Subcutaneous abdominal adipose tissue (tissue), 5 donors: Measurements from ENCODE around the gene IFT122.

Source experiments
- H3K27ac ChIP-seq: one replicate; pipeline ENCODE4 v1.7.0; 2013; ENCODE audit warnings: low read depth, mild to moderate bottlenecking, inconsistent platforms, low read length, moderate library complexity
- H3K27me3 ChIP-seq, 5 donors: one replicate each; pipeline ENCODE4 v1.7.0; 2013; ENCODE audit warnings: low read length in 5 of 5, inconsistent platforms in 1 of 5; ENCODE audit not compliant: control insufficient read depth in 5 of 5, insufficient read depth in 4 of 5
- H3K36me3 ChIP-seq, 5 donors: one replicate each; pipeline ENCODE4 v1.7.0; 2013; ENCODE audit warnings: low read length in 5 of 5; ENCODE audit not compliant: control insufficient read depth in 5 of 5, insufficient read depth in 5 of 5
- H3K4me1 ChIP-seq, 5 donors: one replicate each; pipeline ENCODE4 v1.7.0; 2013; ENCODE audit warnings: low read length in 5 of 5, mild to moderate bottlenecking in 3 of 5, moderate library complexity in 1 of 5; ENCODE audit not compliant: control insufficient read depth in 5 of 5, insufficient read depth in 5 of 5
- H3K4me3 ChIP-seq, 5 donors: one replicate each; pipeline ENCODE4 v1.7.0; 2013; ENCODE audit warnings: low read length in 5 of 5, low read depth in 1 of 5
- H3K9ac ChIP-seq, 5 donors: one replicate each; pipeline ENCODE4 v1.7.0; 2013; ENCODE audit warnings: low read length in 5 of 5, mild to moderate bottlenecking in 4 of 5, moderate library complexity in 3 of 5
- H3K9me3 ChIP-seq, 5 donors: one replicate each; pipeline ENCODE4 v1.7.0; 2013; ENCODE audit warnings: low read length in 5 of 5; ENCODE audit not compliant: control insufficient read depth in 5 of 5
- donor health status: healthy.
- donor health status: healthy.
- donor health status: healthy.
- donor health status: healthy.
- donor health status: healthy.

IFT122 gene

GRCh38 chr3:129519896-129520715, 80.1 kb downstream of the IFT122 start:
- no peak overlapping the region for H3K9ac ChIP-seq
- no peak overlapping the region for H3K4me3 ChIP-seq
- no peaks in the 10 kb centered on the region for H3K27me3 ChIP-seq
- H3K9me3 ChIP-seq = no peaks in the 10 kb centered on the region
- H3K36me3 ChIP-seq = peaks cover 0 to 45% (median 35%) of the 10 kb centered on the region in 5 donors
- H3K4me1 ChIP-seq = peaks cover 0 to 9% (median 2%) of the 10 kb centered on the region in 5 donors
- H3K27ac ChIP-seq = no peak overlapping the region

GRCh38 chr3:129520960-129521359, 80.9 kb downstream of the IFT122 start:
- H3K4me3 ChIP-seq = no peak overlapping the region
- H3K4me1 ChIP-seq = peaks cover 0 to 8% (median 2%) of the 10 kb centered on the region in 5 donors
- H3K9ac ChIP-seq = no peak overlapping the region
- H3K27ac ChIP-seq = no peak overlapping the region
- peaks cover 0 to 40% (median 32%) of the 10 kb centered on the region in 5 donors for H3K36me3 ChIP-seq
- no peaks in the 10 kb centered on the region for H3K9me3 ChIP-seq
- H3K27me3 ChIP-seq = no peaks in the 10 kb centered on the region

- H3K9ac ChIP-seq = no peak overlapping the region
- peaks cover 0 to 33% (median 26%) of the 10 kb centered on the region in 5 donors for H3K36me3 ChIP-seq
- H3K4me3 ChIP-seq = no peak overlapping the region
- H3K27ac ChIP-seq = no peak overlapping the region
- peaks cover 0 to 8% (median 4%) of the 10 kb centered on the region in 5 donors for H3K4me1 ChIP-seq
- H3K9me3 ChIP-seq = no peaks in the 10 kb centered on the region
- H3K27me3 ChIP-seq = no peaks in the 10 kb centered on the region
These were observed 81.6 kb downstream of the IFT122 start for GRCh38 chr3:129521611-129522010.

GRCh38 chr3:129522953-129523352, 82.9 kb downstream of the IFT122 start:
- H3K4me1 ChIP-seq = peaks cover 0 to 9% (median 4%) of the 10 kb centered on the region in 5 donors
- H3K9ac ChIP-seq = no peak overlapping the region
- no peak overlapping the region for H3K27ac ChIP-seq
- no peaks in the 10 kb centered on the region for H3K27me3 ChIP-seq
- no peaks in the 10 kb centered on the region for H3K9me3 ChIP-seq
- H3K36me3 ChIP-seq = peaks cover 0 to 20% (median 12%) of the 10 kb centered on the region in 5 donors
- H3K4me3 ChIP-seq = no peak overlapping the region

- Histone ChIP-seq H3K4me1 (peaks cover 0 to 9% (median 0%) of the 10 kb centered on the region in 5 donors), H3K27ac (no peak overlapping the region), H3K27me3 (no peaks in the 10 kb centered on the region), H3K9me3 (no peaks in the 10 kb centered on the region), H3K9ac (no peak overlapping the region), H3K4me3 (no peak overlapping the region), H3K36me3 (peaks cover 0 to 10% (median 8%) of the 10 kb centered on the region in 5 donors)
These were observed 84.1 kb downstream of the IFT122 start for GRCh38 chr3:129524081-129524480.

GRCh38 chr3:129525341-129525968, 85.4 kb downstream of the IFT122 start:
- Histone ChIP-seq H3K27me3 (no peaks in the 10 kb centered on the region), H3K4me1 (peaks cover 5 to 23% (median 12%) of the 10 kb centered on the region in 5 donors), H3K9me3 (no peaks in the 10 kb centered on the region), H3K9ac (no peak overlapping the region), H3K27ac (no peak overlapping the region), H3K36me3 (no peaks in the 10 kb centered on the region), H3K4me3 (no peak overlapping the region)

GRCh38 chr3:129526121-129526900, 86.3 kb downstream of the IFT122 start:
- H3K27me3 ChIP-seq = no peaks in the 10 kb centered on the region
- no peaks in the 10 kb centered on the region for H3K9me3 ChIP-seq
- H3K36me3 ChIP-seq = no peaks in the 10 kb centered on the region
- H3K4me3 ChIP-seq = no peak overlapping the region
- no peak overlapping the region for H3K27ac ChIP-seq
- H3K9ac ChIP-seq = no peak overlapping the region
- peaks cover 7 to 31% (median 17%) of the 10 kb centered on the region in 5 donors for H3K4me1 ChIP-seq

GRCh38 chr3:129527262-129527661, 87.2 kb downstream of the IFT122 start:
- Histone ChIP-seq H3K4me1 (peaks cover 7 to 32% (median 17%) of the 10 kb centered on the region in 5 donors), H3K27me3 (no peaks in the 10 kb centered on the region), H3K9me3 (no peaks in the 10 kb centered on the region), H3K36me3 (no peaks in the 10 kb centered on the region), H3K9ac (no peak overlapping the region), H3K27ac (no peak overlapping the region), H3K4me3 (no peak overlapping the region)

GRCh38 chr3:129528589-129529100, 88.6 kb downstream of the IFT122 start, which contains the start of gene RHO:
RHO (plus strand) TSS chr3:129528639; CDS start chr3:129528734, 95 bp downstream.
- H3K9me3 ChIP-seq = no peaks in the 10 kb centered on the region
- no peak within 1 kb of the TSS for H3K4me3 ChIP-seq
- no peak within 1 kb of the TSS for H3K27ac ChIP-seq
- H3K36me3 ChIP-seq = no peaks in the 10 kb centered on the region
- H3K9ac ChIP-seq = no peak within 1 kb of the TSS
- peaks cover 7 to 29% (median 17%) of the 10 kb centered on the region in 5 donors for H3K4me1 ChIP-seq
- H3K27me3 ChIP-seq = no peaks in the 10 kb centered on the region
